Measurements from ENCODE around the gene DBNDD1. TPM values are rescaled to one million over a fixed set of nuclear protein-coding genes. Genes with fewer than 3 reads are reported as not detected.

Gene DBNDD1
- total and polyA plus RNA-seq, 10 of the 15 experiments (the other 5 are each of a cell fraction or from before 2014, with no cell fraction given): 0.06 to 4.6 (median 0.55) TPM

- Histone ChIP-seq H3K36me3 (ENCODE audit: control insufficient read depth in 2 of 2, insufficient read depth in 2 of 2, low read length in 1 of 2) (no peaks in the 10 kb centered on the region), H3K27me3 (replicated peaks in 1 of 2; ENCODE audit: control insufficient read depth in 2 of 2, insufficient read depth in 2 of 2, low read length in 1 of 2) (peaks cover 0 to 3% of the 10 kb centered on the region in 2 experiments; a peak in 1 of 4 replicates), H3K9ac (ENCODE audit: control insufficient read depth, insufficient read depth, low read length) (no peak overlapping the region), H3K79me2 (ENCODE audit: control insufficient read depth, insufficient read depth, low read length) (no peaks in the 10 kb centered on the region), H3K4me1 (ENCODE audit: control insufficient read depth, insufficient read depth, low read length) (no peaks in the 10 kb centered on the region), H2AFZ (ENCODE audit: control insufficient read depth, low read depth, low read length) (no peak overlapping the region), H3K9me3 (replicated peaks; ENCODE audit: control insufficient read depth, insufficient read depth, low read length) (no peaks in the 10 kb centered on the region), H3K27ac (ENCODE audit: control insufficient read depth, insufficient read depth) (no peak overlapping the region), H3K4me3 (no peak overlapping the region), H4K20me1 (ENCODE audit: control insufficient read depth, insufficient read depth) (no peaks in the 10 kb centered on the region), H3K4me2 (ENCODE audit: control insufficient read depth, insufficient read depth) (no peak overlapping the region)
- no peak for FAIRE-seq
- CTCF ChIA-PET: no interaction called here
- SMC1A ChIA-PET (ENCODE audit: uncharacterized antibody, unreplicated experiment): interaction anchor here (1.6 kb wide), 1 partner anchor 15 kb away, joined by 3 read pairs; no protein-coding TSS in a partner anchor
- DNase-seq (ENCODE audit: low read depth, low spot score): no peak
- no TSS peak for BruUV-seq (replicated peaks)
- WGBS (ENCODE audit: insufficient coverage, insufficient replicate concordance, low lambda C conversion rate, missing lambda C conversion rate): 79% methylated on average over 12 of the region's 12 CpGs
- intact Hi-C loops (cut with micrococcal nuclease; ENCODE audit: unreplicated experiment): no loop called here
- RAD21 ChIA-PET (ENCODE audit: unreplicated experiment): no interaction called here
- POLR2A ChIA-PET: no interaction called here
- TF ChIP-seq PML (IDR thresholded peaks at IDR 0.05; ENCODE audit: low read length) (no peak), CEBPZ (IDR thresholded peaks at IDR 0.05; ENCODE audit: low read depth, low read length) (no peak), FOXK2 (IDR thresholded peaks at IDR 0.05) (no peak), RELA (IDR thresholded peaks at IDR 0.05; ENCODE audit: borderline replicate concordance, partially characterized antibody) (no peak), MTA3 (IDR thresholded peaks at IDR 0.05; ENCODE audit: borderline replicate concordance, low read length) (no peak), IRF3 (IDR thresholded peaks at IDR 0.05) (no peak), SIX5 (IDR thresholded peaks at IDR 0.05; ENCODE audit: low read depth, low read length, severe bottlenecking) (no peak), POLR2AphosphoS2 (IDR thresholded peaks at IDR 0.05; ENCODE audit: low read depth, low read length) (no peak), E4F1 (IDR thresholded peaks at IDR 0.05; ENCODE audit: borderline replicate concordance, partially characterized antibody) (no peak), IKZF2 (IDR thresholded peaks at IDR 0.05) (no peak), RFX5 (IDR thresholded peaks at IDR 0.05; ENCODE audit: low read depth, low read length) (no peak)
- ATAC-seq: no peak
- in situ Hi-C loops (cut with MboI): no loop called here
These were observed 29.1 kb upstream of the DBNDD1 start for GRCh38 chr16:90048347-90048722.
